ENCODE measurements around the gene HPSE. TPM values are rescaled to one million over a fixed set of nuclear protein-coding genes. Genes with fewer than 3 reads are reported as not detected.

The HPSE gene
- total RNA-seq, 1 experiment from 2014 or later, result 12.6 TPM

DNA sequence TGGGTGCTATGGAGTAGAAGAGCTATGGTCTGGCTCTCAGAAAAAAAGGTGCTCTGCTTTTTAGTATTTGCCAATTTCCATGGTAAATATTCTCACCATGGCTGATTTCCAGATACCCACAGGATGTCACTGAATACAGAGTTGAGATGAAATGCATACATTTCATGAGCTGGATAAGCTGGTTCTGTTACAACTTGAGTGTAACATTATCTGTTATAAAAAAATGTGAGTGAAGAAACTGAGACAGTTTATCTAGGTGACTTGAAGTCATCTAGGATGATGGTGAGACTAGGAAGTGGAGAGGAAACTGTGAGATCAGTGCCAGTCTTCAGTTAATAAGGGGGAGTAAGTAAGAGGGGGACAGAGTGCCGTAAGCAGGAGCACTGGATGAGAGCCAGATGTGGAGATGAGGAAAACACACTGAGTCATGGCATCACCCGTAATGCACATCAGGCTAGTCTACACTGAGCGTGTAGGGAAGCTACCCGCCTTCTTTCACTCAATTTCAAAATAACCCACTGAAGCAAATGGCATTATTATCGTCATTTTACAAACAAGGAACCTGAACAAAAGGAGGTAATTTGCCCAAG lies 5.0 kb downstream of the HPSE start:
- TF ChIP-seq EGR1 (IDR thresholded peaks at IDR 0.05; ENCODE audit: low read depth), result no peak
- TF ChIP-seq POLR2A (IDR thresholded peaks at IDR 0.05; ENCODE audit: borderline replicate concordance, extremely low read depth, insufficient read depth, insufficient read length), result no peak
- TF ChIP-seq, protein P1, sequence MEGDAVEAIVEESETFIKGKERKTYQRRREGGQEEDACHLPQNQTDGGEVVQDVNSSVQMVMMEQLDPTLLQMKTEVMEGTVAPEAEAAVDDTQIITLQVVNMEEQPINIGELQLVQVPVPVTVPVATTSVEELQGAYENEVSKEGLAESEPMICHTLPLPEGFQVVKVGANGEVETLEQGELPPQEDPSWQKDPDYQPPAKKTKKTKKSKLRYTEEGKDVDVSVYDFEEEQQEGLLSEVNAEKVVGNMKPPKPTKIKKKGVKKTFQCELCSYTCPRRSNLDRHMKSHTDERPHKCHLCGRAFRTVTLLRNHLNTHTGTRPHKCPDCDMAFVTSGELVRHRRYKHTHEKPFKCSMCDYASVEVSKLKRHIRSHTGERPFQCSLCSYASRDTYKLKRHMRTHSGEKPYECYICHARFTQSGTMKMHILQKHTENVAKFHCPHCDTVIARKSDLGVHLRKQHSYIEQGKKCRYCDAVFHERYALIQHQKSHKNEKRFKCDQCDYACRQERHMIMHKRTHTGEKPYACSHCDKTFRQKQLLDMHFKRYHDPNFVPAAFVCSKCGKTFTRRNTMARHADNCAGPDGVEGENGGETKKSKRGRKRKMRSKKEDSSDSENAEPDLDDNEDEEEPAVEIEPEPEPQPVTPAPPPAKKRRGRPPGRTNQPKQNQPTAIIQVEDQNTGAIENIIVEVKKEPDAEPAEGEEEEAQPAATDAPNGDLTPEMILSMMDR (IDR thresholded peaks at IDR 0.05 in 2 of 3, conservative IDR thresholded peaks at IDR 0.05 in 1 of 3; ENCODE audit: borderline replicate concordance in 1 of 3, insufficient read depth in 1 of 3, low read depth in 2 of 3, low read length in 2 of 3), result no peak
- no peak for TF ChIP-seq ZFX (IDR thresholded peaks at IDR 0.05)
- TF ChIP-seq EZH2 (IDR thresholded peaks at IDR 0.05), result no peak
- TF ChIP-seq EZH2phosphoT487 (IDR thresholded peaks at IDR 0.05; ENCODE audit: borderline replicate concordance), result no peak
- Histone ChIP-seq H3K9ac (ENCODE audit: low read length) (no peak overlapping the region), H3K9me2 (ENCODE audit: insufficient read depth) (no peaks in the 10 kb centered on the region), H3K36me3 (ENCODE audit: control insufficient read depth in 1 of 2, insufficient read depth in 2 of 2, low read length in 2 of 2) (no peaks in the 10 kb centered on the region), H4K20me1 (ENCODE audit: insufficient read depth) (no peaks in the 10 kb centered on the region), H3K4me1 (ENCODE audit: control insufficient read depth in 1 of 2, insufficient read depth in 2 of 2, low read length in 2 of 2) (peaks cover 2 to 9% of the 10 kb centered on the region in 2 experiments; a peak in 3 of 4 replicates), H3K27ac (ENCODE audit: low read depth, low read length) (no peak overlapping the region), H3K27me3 (ENCODE audit: insufficient read depth, low read length) (no peaks in the 10 kb centered on the region), H3K9me3 (ENCODE audit: control insufficient read depth in 1 of 2, insufficient read depth in 1 of 2, low read depth in 1 of 2, low read length in 2 of 2) (no peaks in the 10 kb centered on the region), H3K4me2 (ENCODE audit: low read length) (no peak overlapping the region), H3K79me2 (ENCODE audit: insufficient read depth, low read length) (no peaks in the 10 kb centered on the region), H2AFZ (ENCODE audit: low read depth, low read length, poor library complexity, severe bottlenecking) (no peak overlapping the region), H3K4me3 (replicated peaks in 1 of 2; ENCODE audit: low read depth in 1 of 2, low read length in 2 of 2) (no peak overlapping the region)
- intact Hi-C loops (cut with micrococcal nuclease), result no loop called here
- DNase-seq (ENCODE audit: low read depth, low spot score) (no peak), ATAC-seq (no peak)
- RAD21 ChIA-PET (ENCODE audit: low non-redundant PET in 1 of 2, low total read pairs in 2 of 2, uncharacterized antibody in 2 of 2, unreplicated experiment in 2 of 2), result no interaction called here
- no TSS peak for BruUV-seq (replicated peaks)
- POLR2A ChIA-PET, result no interaction called here
- CTCF ChIA-PET, result no interaction called here

DNA sequence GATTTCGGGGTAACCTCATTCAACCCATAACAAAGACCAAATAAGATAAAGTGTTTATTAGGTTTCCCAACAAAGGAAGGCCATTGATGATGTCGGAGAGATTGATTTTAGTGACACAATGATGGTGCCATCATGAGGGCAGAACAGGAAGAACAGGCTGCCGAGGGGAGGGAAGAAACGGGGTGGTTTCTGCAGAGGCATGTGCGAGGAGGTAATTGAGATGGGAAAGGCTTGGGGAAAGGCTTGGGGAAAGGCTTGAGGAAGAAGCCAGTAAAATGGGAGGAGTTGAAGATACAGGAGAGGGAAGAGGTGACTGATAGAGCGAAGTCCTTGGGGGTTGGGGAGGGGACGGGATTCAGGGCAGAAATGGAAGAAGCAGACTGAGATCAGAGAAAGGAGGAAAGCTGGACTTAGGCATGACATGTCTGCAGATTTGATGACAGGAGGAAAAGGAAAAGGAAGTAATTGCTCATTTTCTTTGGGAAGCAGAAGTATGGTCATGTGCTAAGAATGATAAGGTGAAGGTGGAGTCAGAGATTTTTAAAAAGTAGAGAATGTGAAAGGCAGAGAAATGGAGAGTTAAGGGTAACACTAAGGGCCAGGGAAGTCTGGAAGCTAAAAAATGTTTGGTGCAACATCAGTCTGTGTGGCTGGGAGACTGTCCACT lies 6.0 kb downstream of the HPSE start:
- Histone ChIP-seq H3K79me2 (ENCODE audit: insufficient read depth, low read length) (no peaks in the 10 kb centered on the region), H3K4me1 (ENCODE audit: control insufficient read depth in 1 of 2, insufficient read depth in 2 of 2, low read length in 2 of 2) (no peaks in the 10 kb centered on the region), H3K9me3 (ENCODE audit: control insufficient read depth in 1 of 2, insufficient read depth in 1 of 2, low read depth in 1 of 2, low read length in 2 of 2) (no peaks in the 10 kb centered on the region), H3K4me2 (ENCODE audit: low read length) (no peak overlapping the region), H3K36me3 (ENCODE audit: control insufficient read depth in 1 of 2, insufficient read depth in 2 of 2, low read length in 2 of 2) (no peaks in the 10 kb centered on the region), H3K27me3 (ENCODE audit: insufficient read depth, low read length) (no peaks in the 10 kb centered on the region), H4K20me1 (ENCODE audit: insufficient read depth) (no peaks in the 10 kb centered on the region), H3K4me3 (replicated peaks in 1 of 2; ENCODE audit: low read depth in 1 of 2, low read length in 2 of 2) (no peak overlapping the region), H3K27ac (ENCODE audit: low read depth, low read length) (no peak overlapping the region), H2AFZ (ENCODE audit: low read depth, low read length, poor library complexity, severe bottlenecking) (no peak overlapping the region), H3K9ac (ENCODE audit: low read length) (no peak overlapping the region), H3K9me2 (ENCODE audit: insufficient read depth) (no peaks in the 10 kb centered on the region)
- TF ChIP-seq, protein P2, sequence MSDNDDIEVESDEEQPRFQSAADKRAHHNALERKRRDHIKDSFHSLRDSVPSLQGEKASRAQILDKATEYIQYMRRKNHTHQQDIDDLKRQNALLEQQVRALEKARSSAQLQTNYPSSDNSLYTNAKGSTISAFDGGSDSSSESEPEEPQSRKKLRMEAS (IDR thresholded peaks at IDR 0.05), result no peak
- TF ChIP-seq EGR1 (IDR thresholded peaks at IDR 0.05; ENCODE audit: low read depth) (no peak), SRF (IDR thresholded peaks at IDR 0.05; ENCODE audit: low read depth) (no peak), FOSL1 (IDR thresholded peaks at IDR 0.05; ENCODE audit: low read depth) (no peak), YY1 (IDR thresholded peaks at IDR 0.05; ENCODE audit: extremely low read depth, insufficient replicate concordance, low read depth, low read length) (no peak), POLR2AphosphoS5 (IDR thresholded peaks at IDR 0.05; ENCODE audit: low read depth, low read length) (no peak), EZH2 (IDR thresholded peaks at IDR 0.05) (no peak)
- TF ChIP-seq, protein P1 (IDR thresholded peaks at IDR 0.05 in 2 of 3, conservative IDR thresholded peaks at IDR 0.05 in 1 of 3; ENCODE audit: borderline replicate concordance in 1 of 3, insufficient read depth in 1 of 3, low read depth in 2 of 3, low read length in 2 of 3), result peak in 2 of 3 experiments; percentile 5 to 26; a peak in 2 of 6 replicates
- intact Hi-C loops (cut with micrococcal nuclease), result no loop called here
- ChIA-PET CTCF (no interaction called here), RAD21 (ENCODE audit: low non-redundant PET in 1 of 2, low total read pairs in 2 of 2, uncharacterized antibody in 2 of 2, unreplicated experiment in 2 of 2) (no interaction called here), POLR2A (no interaction called here)
- DNase-seq (ENCODE audit: low read depth, low spot score) (no peak), ATAC-seq (peak; percentile 61)
- no TSS peak for BruUV-seq (replicated peaks)
